PC-3 (cell line): ENCODE measurements around the gene STK11.

Experiments used
- EZH2 ChIP-seq: fragments of 300-600 bp; sonication (generic); IDR thresholded peaks from one replicate; pipeline ENCODE4 v1.6.1; 2017; ENCODE audit warnings: antibody characterized with exemption, mild to moderate bottlenecking, low read length; ENCODE audit not compliant: unreplicated experiment
- TF ChIP-seq, protein P1 (sequence below): fragments of 300-600 bp; sonication (generic); conservative IDR thresholded peaks from 2 replicates; pipeline ENCODE4 v1.5.1; 2017; ENCODE audit warnings: antibody characterized with exemption, low read depth, mild to moderate bottlenecking, low read length

- TF ChIP-seq, protein P1, sequence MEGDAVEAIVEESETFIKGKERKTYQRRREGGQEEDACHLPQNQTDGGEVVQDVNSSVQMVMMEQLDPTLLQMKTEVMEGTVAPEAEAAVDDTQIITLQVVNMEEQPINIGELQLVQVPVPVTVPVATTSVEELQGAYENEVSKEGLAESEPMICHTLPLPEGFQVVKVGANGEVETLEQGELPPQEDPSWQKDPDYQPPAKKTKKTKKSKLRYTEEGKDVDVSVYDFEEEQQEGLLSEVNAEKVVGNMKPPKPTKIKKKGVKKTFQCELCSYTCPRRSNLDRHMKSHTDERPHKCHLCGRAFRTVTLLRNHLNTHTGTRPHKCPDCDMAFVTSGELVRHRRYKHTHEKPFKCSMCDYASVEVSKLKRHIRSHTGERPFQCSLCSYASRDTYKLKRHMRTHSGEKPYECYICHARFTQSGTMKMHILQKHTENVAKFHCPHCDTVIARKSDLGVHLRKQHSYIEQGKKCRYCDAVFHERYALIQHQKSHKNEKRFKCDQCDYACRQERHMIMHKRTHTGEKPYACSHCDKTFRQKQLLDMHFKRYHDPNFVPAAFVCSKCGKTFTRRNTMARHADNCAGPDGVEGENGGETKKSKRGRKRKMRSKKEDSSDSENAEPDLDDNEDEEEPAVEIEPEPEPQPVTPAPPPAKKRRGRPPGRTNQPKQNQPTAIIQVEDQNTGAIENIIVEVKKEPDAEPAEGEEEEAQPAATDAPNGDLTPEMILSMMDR: no peak
- no peak for TF ChIP-seq EZH2
Measured at GRCh38 chr19:1162404-1163282, 42.9 kb upstream of the STK11 start.
